HFF-Myc (cell line): ENCODE results near the gene DCAF15.

Source experiments
- DNase-seq: peaks from one replicate; pipeline ENCODE4 v3.0.0-alpha.2; 2011; ENCODE audit warnings: low read depth; ENCODE audit errors: extremely low read depth
- H3K4me3 ChIP-seq: replicated peaks from 2 replicates; pipeline ENCODE4 v1.5.1; 2011; ENCODE audit warnings: low read depth, mild to moderate bottlenecking, control low read depth, low read length
- TF ChIP-seq, protein P1 (sequence below): IDR thresholded peaks from 2 replicates; pipeline ENCODE4 v1.5.1; 2012; ENCODE audit warnings: mild to moderate bottlenecking, low read depth, low read length, control low read depth; ENCODE audit errors: missing control alignments

DCAF15 gene

DNA sequence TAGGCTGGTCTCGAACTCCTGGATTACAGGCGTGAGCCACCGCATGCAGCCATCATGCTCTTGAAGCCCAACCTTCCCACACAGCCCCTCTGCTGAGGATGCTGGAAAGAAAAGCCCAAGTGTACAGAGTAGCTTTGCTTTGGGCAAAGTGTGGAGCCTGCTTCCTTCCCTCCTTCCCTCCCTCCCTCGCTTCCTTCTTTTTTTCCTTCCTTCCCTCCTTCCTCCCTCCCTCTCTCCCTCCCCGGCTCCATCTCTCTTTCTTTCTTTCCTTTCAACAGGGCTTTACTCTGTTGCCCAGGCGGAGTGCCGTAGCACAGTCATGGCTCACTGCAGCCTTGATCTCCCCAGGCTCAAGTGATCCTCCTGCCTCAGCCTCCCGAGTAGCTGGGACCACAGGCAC, 43.6 kb upstream of the DCAF15 start:
- H3K4me3 ChIP-seq, result no peak overlapping the region
- TF ChIP-seq, protein P1, sequence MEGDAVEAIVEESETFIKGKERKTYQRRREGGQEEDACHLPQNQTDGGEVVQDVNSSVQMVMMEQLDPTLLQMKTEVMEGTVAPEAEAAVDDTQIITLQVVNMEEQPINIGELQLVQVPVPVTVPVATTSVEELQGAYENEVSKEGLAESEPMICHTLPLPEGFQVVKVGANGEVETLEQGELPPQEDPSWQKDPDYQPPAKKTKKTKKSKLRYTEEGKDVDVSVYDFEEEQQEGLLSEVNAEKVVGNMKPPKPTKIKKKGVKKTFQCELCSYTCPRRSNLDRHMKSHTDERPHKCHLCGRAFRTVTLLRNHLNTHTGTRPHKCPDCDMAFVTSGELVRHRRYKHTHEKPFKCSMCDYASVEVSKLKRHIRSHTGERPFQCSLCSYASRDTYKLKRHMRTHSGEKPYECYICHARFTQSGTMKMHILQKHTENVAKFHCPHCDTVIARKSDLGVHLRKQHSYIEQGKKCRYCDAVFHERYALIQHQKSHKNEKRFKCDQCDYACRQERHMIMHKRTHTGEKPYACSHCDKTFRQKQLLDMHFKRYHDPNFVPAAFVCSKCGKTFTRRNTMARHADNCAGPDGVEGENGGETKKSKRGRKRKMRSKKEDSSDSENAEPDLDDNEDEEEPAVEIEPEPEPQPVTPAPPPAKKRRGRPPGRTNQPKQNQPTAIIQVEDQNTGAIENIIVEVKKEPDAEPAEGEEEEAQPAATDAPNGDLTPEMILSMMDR, result no peak

GRCh38 chr19:13909430-13909829, 42.9 kb upstream of the DCAF15 start:
- TF ChIP-seq, protein P1, result no peak
- H3K4me3 ChIP-seq, result no peak overlapping the region
- no peak for DNase-seq

More for the DNA sequence above, 43.6 kb upstream of the DCAF15 start:
- no peak for DNase-seq

- no peak for DNase-seq
- TF ChIP-seq, protein P1, result no peak
- no peak overlapping the region for H3K4me3 ChIP-seq
Measured at GRCh38 chr19:13913352-13913751, 39.0 kb upstream of the DCAF15 start.

- TF ChIP-seq, protein P1, result no peak
- no peak for DNase-seq
- H3K4me3 ChIP-seq, result no peak overlapping the region
Measured at GRCh38 chr19:13914777-13915176, 37.5 kb upstream of the DCAF15 start.

DNA sequence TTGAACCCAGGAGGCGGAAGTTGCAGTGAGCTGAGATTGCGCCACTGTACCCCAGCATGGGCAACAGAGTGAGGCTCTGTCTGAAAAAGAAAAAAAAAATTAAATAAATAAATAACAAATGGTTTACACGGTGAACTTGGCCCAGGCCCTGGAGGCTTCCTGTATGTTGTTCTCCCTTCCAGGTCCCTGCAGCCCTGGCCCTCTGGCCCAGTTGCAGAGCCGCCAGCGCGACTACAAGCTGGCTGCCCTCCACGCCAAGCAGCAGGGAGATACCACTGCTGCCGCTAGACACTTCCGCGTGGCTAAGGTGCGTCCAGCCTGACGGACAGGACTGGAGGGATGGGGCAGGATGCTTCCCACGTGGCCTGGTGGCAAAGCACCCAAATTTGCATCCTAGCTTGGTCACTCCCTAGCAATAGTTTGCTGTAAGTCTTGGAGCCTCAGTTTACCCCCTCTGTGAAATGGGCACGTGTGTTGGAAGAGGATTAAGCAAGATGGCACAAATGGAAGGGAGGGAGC, 34.4 kb upstream of the DCAF15 start:
- TF ChIP-seq, protein P1, result no peak
- DNase-seq, result no peak
- no peak overlapping the region for H3K4me3 ChIP-seq

DNA sequence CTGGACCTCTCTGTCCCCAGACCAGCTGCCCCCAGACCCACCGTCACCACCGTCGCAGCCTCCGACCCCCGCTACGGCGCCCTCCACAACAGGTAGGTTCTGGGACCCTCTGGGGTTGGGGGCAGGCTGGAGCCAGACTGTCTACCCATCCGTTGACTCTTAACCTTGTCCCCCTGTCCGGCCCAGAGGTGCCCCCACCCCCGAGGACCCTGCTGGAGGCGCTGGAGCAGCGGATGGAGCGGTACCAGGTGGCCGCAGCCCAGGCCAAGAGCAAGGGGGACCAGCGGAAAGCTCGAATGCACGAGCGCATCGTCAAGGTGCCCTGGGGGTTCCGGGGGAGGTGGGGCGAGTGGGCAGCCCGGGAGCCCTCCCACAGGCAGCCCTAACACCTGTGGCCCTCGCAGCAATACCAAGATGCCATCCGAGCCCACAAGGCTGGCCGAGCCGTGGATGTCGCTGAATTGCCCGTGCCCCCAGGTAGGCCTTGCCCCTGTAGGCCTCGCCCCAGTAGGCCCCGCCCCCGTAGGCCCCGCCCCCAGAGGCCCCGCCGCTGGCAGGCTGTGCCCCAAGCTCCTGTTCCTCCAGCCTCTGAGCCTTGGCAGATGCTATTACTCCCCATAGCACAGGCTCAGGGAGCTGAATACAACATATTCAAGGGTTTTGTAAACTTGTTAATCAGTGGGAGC, 33.4 kb upstream of the DCAF15 start:
- DNase-seq, result no peak
- H3K4me3 ChIP-seq, result no peak overlapping the region
- TF ChIP-seq, protein P1, result no peak
